Fibroblast of pulmonary artery (primary cell): ENCODE data around the gene DHX58.

Experiments used
- DNase-seq: peaks from one replicate; pipeline ENCODE4 v3.0.0-alpha.2; 2010; ENCODE audit warnings: low read depth
- H3K4me3 ChIP-seq: replicated peaks from 2 replicates; pipeline ENCODE4 v1.5.1; 2011; ENCODE audit warnings: low read depth, mild to moderate bottlenecking, control low read depth, low read length, moderate library complexity
- CTCF ChIP-seq: IDR thresholded peaks from 2 replicates; pipeline ENCODE4 v1.5.1; 2011; ENCODE audit warnings: mild to moderate bottlenecking, control low read depth, low read length, inconsistent platforms; ENCODE audit errors: missing control alignments

DHX58 gene

GRCh38 chr17:42081516-42082129 lies 30.9 kb downstream of the DHX58 start:
- DNase-seq = no peak
- no peak for TF ChIP-seq CTCF
- no peak overlapping the region for H3K4me3 ChIP-seq

GRCh38 chr17:42079541-42079940 lies 33.0 kb downstream of the DHX58 start:
- no peak for TF ChIP-seq CTCF
- no peak for DNase-seq
- H3K4me3 ChIP-seq = no peak overlapping the region

GRCh38 chr17:42078396-42079043 lies 34.0 kb downstream of the DHX58 start:
- no peak for TF ChIP-seq CTCF
- no peak for DNase-seq
- no peak overlapping the region for H3K4me3 ChIP-seq

GRCh38 chr17:42077755-42078154 lies 34.8 kb downstream of the DHX58 start:
- TF ChIP-seq CTCF = no peak
- no peak for DNase-seq
- no peak overlapping the region for H3K4me3 ChIP-seq

- no peak for TF ChIP-seq CTCF
- H3K4me3 ChIP-seq = no peak overlapping the region
- no peak for DNase-seq
These were observed 35.5 kb downstream of the DHX58 start for GRCh38 chr17:42076797-42077559.

GRCh38 chr17:42075789-42076188 lies 36.7 kb downstream of the DHX58 start:
- DNase-seq = no peak
- no peak for TF ChIP-seq CTCF
- H3K4me3 ChIP-seq = no peak overlapping the region
